ENCODE measurements around the gene LRPPRC. TPM values are rescaled to one million over a fixed set of nuclear protein-coding genes. Genes with fewer than 3 reads are reported as not detected.

Gene LRPPRC
- total RNA-seq, 2 donors from 2014 or later, result 117 to 135 TPM

GRCh38 chr2:43852196-43852730, 143.5 kb downstream of the LRPPRC start:
- Mint-ChIP-seq H3K9me3 (peaks cover 2% of the 10 kb centered on the region), H3K4me1 (no peaks in the 10 kb centered on the region), H3K27ac (no peak overlapping the region), H3K27me3 (ENCODE audit: insufficient read depth) (peaks cover 31% of the 10 kb centered on the region), H3K4me3 (no peak overlapping the region), H3K36me3 (ENCODE audit: low read depth) (no peaks in the 10 kb centered on the region)
- Histone ChIP-seq H3K36me3 (ENCODE audit: control insufficient read depth, insufficient read depth, low read length) (no peaks in the 10 kb centered on the region), H3K9me3 (ENCODE audit: control insufficient read depth, low read length) (peaks cover 22% of the 10 kb centered on the region), H3K4me3 (ENCODE audit: low read length) (no peak overlapping the region), H3K9ac (ENCODE audit: extremely low read depth, low read length, poor library complexity, severe bottlenecking) (no peak overlapping the region), H3K27ac (ENCODE audit: low read depth, low read length) (no peak overlapping the region), H3K27me3 (ENCODE audit: control insufficient read depth, insufficient read depth, low read length, poor library complexity, severe bottlenecking) (peaks cover 51% of the 10 kb centered on the region), H3K4me1 (ENCODE audit: control insufficient read depth, insufficient read depth, low read length) (no peaks in the 10 kb centered on the region)
- 92 to 94% methylated on average over 14 to 21 of the region's 21 CpGs for WGBS, 2 experiments (ENCODE audit: insufficient coverage in 1 of 2, insufficient read length in 1 of 2)
- no peak for TF ChIP-seq CTCF (conservative IDR thresholded peaks at IDR 0.05)
- DNase-seq, result no peak

- Histone ChIP-seq H3K27me3 (ENCODE audit: control insufficient read depth, insufficient read depth, low read length, poor library complexity, severe bottlenecking) (peaks cover 47% of the 10 kb centered on the region), H3K27ac (ENCODE audit: low read depth, low read length) (no peak overlapping the region), H3K4me1 (ENCODE audit: control insufficient read depth, insufficient read depth, low read length) (no peaks in the 10 kb centered on the region), H3K4me3 (ENCODE audit: low read length) (no peak overlapping the region), H3K36me3 (ENCODE audit: control insufficient read depth, insufficient read depth, low read length) (no peaks in the 10 kb centered on the region), H3K9ac (ENCODE audit: extremely low read depth, low read length, poor library complexity, severe bottlenecking) (no peak overlapping the region), H3K9me3 (ENCODE audit: control insufficient read depth, low read length) (peaks cover 12% of the 10 kb centered on the region)
- Mint-ChIP-seq H3K9me3 (no peaks in the 10 kb centered on the region), H3K27me3 (ENCODE audit: insufficient read depth) (peaks cover 24% of the 10 kb centered on the region), H3K27ac (no peak overlapping the region), H3K4me1 (no peaks in the 10 kb centered on the region), H3K4me3 (no peak overlapping the region), H3K36me3 (ENCODE audit: low read depth) (no peaks in the 10 kb centered on the region)
- TF ChIP-seq CTCF (conservative IDR thresholded peaks at IDR 0.05), result no peak
- 92 to 97% methylated on average over 10 to 20 of the region's 20 CpGs for WGBS, 2 experiments (ENCODE audit: insufficient coverage in 1 of 2, insufficient read length in 1 of 2)
- DNase-seq, result peak; percentile 32
Observed at GRCh38 chr2:43851011-43851980, 144.5 kb downstream of the LRPPRC start.

- no peaks in the 10 kb centered on the region for H3K9me3 Mint-ChIP-seq
- no peaks in the 10 kb centered on the region for H3K36me3 Mint-ChIP-seq (ENCODE audit: low read depth)
- WGBS, 2 experiments (ENCODE audit: insufficient coverage in 1 of 2, insufficient read length in 1 of 2), result 81 to 88% methylated on average over 1 of the region's 1 CpG
- no peak overlapping the region for H3K4me3 ChIP-seq (ENCODE audit: low read length)
- peak; percentile 24 for DNase-seq
- no peaks in the 10 kb centered on the region for H3K36me3 ChIP-seq (ENCODE audit: control insufficient read depth, insufficient read depth, low read length)
- no peak overlapping the region for H3K27ac Mint-ChIP-seq
- H3K27me3 Mint-ChIP-seq (ENCODE audit: insufficient read depth), result peaks cover 10% of the 10 kb centered on the region
- no peak overlapping the region for H3K27ac ChIP-seq (ENCODE audit: low read depth, low read length)
- peaks cover 26% of the 10 kb centered on the region for H3K27me3 ChIP-seq (ENCODE audit: control insufficient read depth, insufficient read depth, low read length, poor library complexity, severe bottlenecking)
- H3K9me3 ChIP-seq (ENCODE audit: control insufficient read depth, low read length), result no peaks in the 10 kb centered on the region
- H3K4me1 ChIP-seq (ENCODE audit: control insufficient read depth, insufficient read depth, low read length), result no peaks in the 10 kb centered on the region
- no peak overlapping the region for H3K4me3 Mint-ChIP-seq
- no peak for TF ChIP-seq CTCF (conservative IDR thresholded peaks at IDR 0.05)
- H3K9ac ChIP-seq (ENCODE audit: extremely low read depth, low read length, poor library complexity, severe bottlenecking), result no peak overlapping the region
- no peaks in the 10 kb centered on the region for H3K4me1 Mint-ChIP-seq
Observed at GRCh38 chr2:43848214-43848613, 147.6 kb downstream of the LRPPRC start.

All from endodermal cell (in vitro differentiated cells).